Measurements from ENCODE around the gene NTRK3.

The NTRK3 gene

GRCh38 chr15:88048755-88049154, 207.8 kb downstream of the NTRK3 start:
- TF ChIP-seq EZH2 (IDR thresholded peaks at IDR 0.05; ENCODE audit: borderline replicate concordance, low read depth, low read length, severe bottlenecking) (no peak), CTCF (IDR thresholded peaks at IDR 0.05; ENCODE audit: borderline replicate concordance, extremely low read depth, low read length, poor library complexity, severe bottlenecking) (no peak)
- Histone ChIP-seq H3K4me2 (ENCODE audit: insufficient read depth, low read length) (no peak overlapping the region), H2AFZ (ENCODE audit: low read depth, low read length) (no peak overlapping the region), H3K79me2 (ENCODE audit: insufficient read depth, low read length) (no peaks in the 10 kb centered on the region), H3K9me3 (ENCODE audit: insufficient read depth, low read length, severe bottlenecking) (no peaks in the 10 kb centered on the region), H3K27ac (ENCODE audit: low read length) (no peak overlapping the region), H3K9ac (ENCODE audit: low read depth, low read length) (no peak overlapping the region), H3K4me1 (ENCODE audit: insufficient read depth, low read length) (no peaks in the 10 kb centered on the region), H3K36me3 (ENCODE audit: insufficient read depth, low read length) (no peaks in the 10 kb centered on the region), H3K27me3 (ENCODE audit: insufficient read depth, low read length, poor library complexity) (no peaks in the 10 kb centered on the region), H4K20me1 (ENCODE audit: insufficient read depth, low read length) (no peaks in the 10 kb centered on the region), H3K4me3 (ENCODE audit: low read depth in 1 of 2, low read length in 2 of 2) (no peak overlapping the region)
- DNase-seq (no peak), ATAC-seq (ENCODE audit: insufficient read depth, low read depth) (no peak)

- no peaks in the 10 kb centered on the region for H4K20me1 ChIP-seq (ENCODE audit: insufficient read depth, low read length)
Observed at GRCh38 chr15:88048237-88048636, 208.3 kb downstream of the NTRK3 start.

GRCh38 chr15:88046576-88047129, 209.9 kb downstream of the NTRK3 start:
- H3K36me3 ChIP-seq (ENCODE audit: insufficient read depth, low read length) = no peaks in the 10 kb centered on the region
- H4K20me1 ChIP-seq (ENCODE audit: insufficient read depth, low read length) = no peaks in the 10 kb centered on the region
- H3K27ac ChIP-seq (ENCODE audit: low read length) = no peak overlapping the region
- ATAC-seq (ENCODE audit: insufficient read depth, low read depth) (no peak), DNase-seq (no peak)
- no peaks in the 10 kb centered on the region for H3K27me3 ChIP-seq (ENCODE audit: insufficient read depth, low read length, poor library complexity)
- no peak overlapping the region for H3K9ac ChIP-seq (ENCODE audit: low read depth, low read length)
- H3K4me2 ChIP-seq (ENCODE audit: insufficient read depth, low read length) = no peak overlapping the region
- no peaks in the 10 kb centered on the region for H3K4me1 ChIP-seq (ENCODE audit: insufficient read depth, low read length)
- no peak for TF ChIP-seq CTCF (IDR thresholded peaks at IDR 0.05; ENCODE audit: borderline replicate concordance, extremely low read depth, low read length, poor library complexity, severe bottlenecking)
- TF ChIP-seq EZH2 (IDR thresholded peaks at IDR 0.05; ENCODE audit: borderline replicate concordance, low read depth, low read length, severe bottlenecking) = no peak
- no peaks in the 10 kb centered on the region for H3K9me3 ChIP-seq (ENCODE audit: insufficient read depth, low read length, severe bottlenecking)
- no peak overlapping the region for H2AFZ ChIP-seq (ENCODE audit: low read depth, low read length)
- H3K79me2 ChIP-seq (ENCODE audit: insufficient read depth, low read length) = no peaks in the 10 kb centered on the region
- no peak overlapping the region for H3K4me3 ChIP-seq (ENCODE audit: low read depth in 1 of 2, low read length in 2 of 2)

More at GRCh38 chr15:88048237-88048636, 208.3 kb downstream of the NTRK3 start:
- no peak for ATAC-seq (ENCODE audit: insufficient read depth, low read depth)
- H3K27ac ChIP-seq (ENCODE audit: low read length) = no peak overlapping the region
- no peaks in the 10 kb centered on the region for H3K27me3 ChIP-seq (ENCODE audit: insufficient read depth, low read length, poor library complexity)
- H3K36me3 ChIP-seq (ENCODE audit: insufficient read depth, low read length) = no peaks in the 10 kb centered on the region
- no peak overlapping the region for H3K9ac ChIP-seq (ENCODE audit: low read depth, low read length)
- TF ChIP-seq CTCF (IDR thresholded peaks at IDR 0.05; ENCODE audit: borderline replicate concordance, extremely low read depth, low read length, poor library complexity, severe bottlenecking) (no peak), EZH2 (IDR thresholded peaks at IDR 0.05; ENCODE audit: borderline replicate concordance, low read depth, low read length, severe bottlenecking) (no peak)
- H3K79me2 ChIP-seq (ENCODE audit: insufficient read depth, low read length) = no peaks in the 10 kb centered on the region
- no peak overlapping the region for H2AFZ ChIP-seq (ENCODE audit: low read depth, low read length)
- no peak overlapping the region for H3K4me2 ChIP-seq (ENCODE audit: insufficient read depth, low read length)
- DNase-seq = no peak
- H3K9me3 ChIP-seq (ENCODE audit: insufficient read depth, low read length, severe bottlenecking) = no peaks in the 10 kb centered on the region
- no peaks in the 10 kb centered on the region for H3K4me1 ChIP-seq (ENCODE audit: insufficient read depth, low read length)
- no peak overlapping the region for H3K4me3 ChIP-seq (ENCODE audit: low read depth in 1 of 2, low read length in 2 of 2)

GRCh38 chr15:88043396-88043795, 213.1 kb downstream of the NTRK3 start:
- no peak overlapping the region for H2AFZ ChIP-seq (ENCODE audit: low read depth, low read length)
- no peak overlapping the region for H3K9ac ChIP-seq (ENCODE audit: low read depth, low read length)
- H3K79me2 ChIP-seq (ENCODE audit: insufficient read depth, low read length) = no peaks in the 10 kb centered on the region
- no peaks in the 10 kb centered on the region for H3K27me3 ChIP-seq (ENCODE audit: insufficient read depth, low read length, poor library complexity)
- no peak overlapping the region for H3K27ac ChIP-seq (ENCODE audit: low read length)
- no peak for ATAC-seq (ENCODE audit: insufficient read depth, low read depth)
- H3K4me1 ChIP-seq (ENCODE audit: insufficient read depth, low read length) = no peaks in the 10 kb centered on the region
- H4K20me1 ChIP-seq (ENCODE audit: insufficient read depth, low read length) = no peaks in the 10 kb centered on the region
- TF ChIP-seq EZH2 (IDR thresholded peaks at IDR 0.05; ENCODE audit: borderline replicate concordance, low read depth, low read length, severe bottlenecking) (no peak), CTCF (IDR thresholded peaks at IDR 0.05; ENCODE audit: borderline replicate concordance, extremely low read depth, low read length, poor library complexity, severe bottlenecking) (no peak)
- H3K36me3 ChIP-seq (ENCODE audit: insufficient read depth, low read length) = no peaks in the 10 kb centered on the region
- H3K9me3 ChIP-seq (ENCODE audit: insufficient read depth, low read length, severe bottlenecking) = no peaks in the 10 kb centered on the region
- DNase-seq = no peak
- H3K4me2 ChIP-seq (ENCODE audit: insufficient read depth, low read length) = no peak overlapping the region
- no peak overlapping the region for H3K4me3 ChIP-seq (ENCODE audit: low read depth in 1 of 2, low read length in 2 of 2)
